HEK293 (cell line): ENCODE results near the gene CCM2.

Experiments used
- CTCF ChIA-PET: fragments of 350-600 bp; formaldehyde crosslinking; extraction: SDS; loops from one replicate; lab custom pipeline; 2021; ENCODE audit warnings: antibody characterized with exemption; lab: Yijun Ruan, JAX
- POLR2A ChIA-PET: fragments of 300-600 bp; formaldehyde crosslinking; extraction: SDS; loops from one replicate; lab custom pipeline; 2020; ENCODE audit warnings: antibody characterized with exemption, inconsistent platforms; lab: Yijun Ruan, JAX
- H3K27ac ChIP-seq: fragments of 200-500 bp; sonication (Bioruptor generic); 2 replicates; pipeline ENCODE4 v1.5.1; 2014; ENCODE audit warnings: low read depth, low read length, control low read depth, inconsistent platforms; ENCODE audit errors: extremely low read depth
- H3K36me3 ChIP-seq, 2 experiments: fragments of 200-500 bp in 1 of 2; sonication (Bioruptor generic) in 1 of 2; 1 replicate in 1 of 2; 2 replicates in 1 of 2; pipeline ENCODE4 v1.5.1; 2014 to 2017; ENCODE audit warnings: inconsistent platforms in 2 of 2, low read length in 2 of 2; ENCODE audit not compliant: control insufficient read depth in 2 of 2, insufficient read depth in 1 of 2
- H3K4me1 ChIP-seq: fragments of 200-500 bp; sonication (Bioruptor generic); 2 replicates; pipeline ENCODE4 v1.5.1; 2014; ENCODE audit warnings: mild to moderate bottlenecking, low read length, inconsistent platforms; ENCODE audit not compliant: control insufficient read depth, insufficient read depth
- H3K4me3 ChIP-seq: 2 replicates; pipeline ENCODE4 v1.5.1; 2011; ENCODE audit warnings: low read depth, mild to moderate bottlenecking, control low read depth, low read length, moderate library complexity
- H3K9me3 ChIP-seq: fragments of 200-500 bp; sonication (Bioruptor generic); 2 replicates; pipeline ENCODE4 v1.5.1; 2014; ENCODE audit warnings: low read depth, low read length, inconsistent platforms; ENCODE audit not compliant: control insufficient read depth, insufficient read depth
- CTCF ChIP-seq: fragments of 450-650 bp; formaldehyde crosslinking; IDR thresholded peaks from 2 replicates; pipeline ENCODE4 v1.5.1; 2016; ENCODE audit warnings: missing biosample characterization, missing genetic modification characterization
- EGR2 ChIP-seq: fragments of 450-650 bp; formaldehyde crosslinking; IDR thresholded peaks from 2 replicates; pipeline ENCODE4 v1.5.1; 2016; ENCODE audit warnings: low read depth, missing biosample characterization, missing genetic modification characterization
- MEIS1 ChIP-seq: sonication (generic); formaldehyde crosslinking; IDR thresholded peaks from 2 replicates; pipeline ENCODE4 v1.8.1; 2022; ENCODE audit warnings: missing genetic modification reagents, mild to moderate bottlenecking, borderline replicate concordance
- MYNN ChIP-seq: fragments of 450-650 bp; formaldehyde crosslinking; IDR thresholded peaks from 2 replicates; pipeline ENCODE4 v1.5.1; 2016; ENCODE audit warnings: missing biosample characterization, missing genetic modification characterization, borderline replicate concordance
- TCF7L2 ChIP-seq: IDR thresholded peaks from 2 replicates; pipeline ENCODE4 v1.6.1; 2011; ENCODE audit warnings: low read depth, mild to moderate bottlenecking, inconsistent platforms, low read length, moderate library complexity, borderline replicate concordance
- TRIM28 ChIP-seq: IDR thresholded peaks from 2 replicates; pipeline ENCODE4 v1.6.1; 2011; ENCODE audit warnings: low read length, control low read depth, borderline replicate concordance
- ZIC2 ChIP-seq: fragments of 450-650 bp; formaldehyde crosslinking; IDR thresholded peaks from 2 replicates; pipeline ENCODE4 v1.5.1; 2016; ENCODE audit warnings: missing biosample characterization, missing genetic modification characterization
- ZNF146 ChIP-seq: fragments of 450-650 bp; formaldehyde crosslinking; IDR thresholded peaks from 2 replicates; pipeline ENCODE4 v1.5.1; 2016; ENCODE audit warnings: missing biosample characterization, missing genetic modification characterization
- ZNF18 ChIP-seq: fragments of 450-650 bp; formaldehyde crosslinking; IDR thresholded peaks from 2 replicates; pipeline ENCODE4 v1.5.1; 2016; ENCODE audit warnings: missing biosample characterization, missing genetic modification characterization
- ZNF2 ChIP-seq: fragments of 450-650 bp; formaldehyde crosslinking; IDR thresholded peaks from 2 replicates; pipeline ENCODE4 v1.5.1; 2016; ENCODE audit warnings: missing biosample characterization, missing genetic modification characterization
- ZNF223 ChIP-seq: fragments of 450-650 bp; formaldehyde crosslinking; IDR thresholded peaks from 2 replicates; pipeline ENCODE4 v1.5.1; 2016; ENCODE audit warnings: missing biosample characterization, missing genetic modification characterization
- ZNF362 ChIP-seq: fragments of 450-650 bp; formaldehyde crosslinking; IDR thresholded peaks from 2 replicates; pipeline ENCODE4 v1.5.1; 2016; ENCODE audit warnings: missing biosample characterization, missing genetic modification characterization
- ZNF521 ChIP-seq: fragments of 450-650 bp; formaldehyde crosslinking; IDR thresholded peaks from 2 replicates; pipeline ENCODE4 v1.5.1; 2017; ENCODE audit warnings: missing biosample characterization, mild to moderate bottlenecking, missing genetic modification characterization
- ZNF623 ChIP-seq: fragments of 450-650 bp; formaldehyde crosslinking; IDR thresholded peaks from 2 replicates; pipeline ENCODE4 v1.5.1; 2016; ENCODE audit warnings: missing biosample characterization, missing genetic modification characterization
- ZNF692 ChIP-seq: fragments of 450-650 bp; formaldehyde crosslinking; IDR thresholded peaks from 2 replicates; pipeline ENCODE4 v1.5.1; 2016; ENCODE audit warnings: missing biosample characterization, missing genetic modification characterization
- ZSCAN30 ChIP-seq: fragments of 450-650 bp; IDR thresholded peaks from 2 replicates; pipeline ENCODE4 v1.5.1; 2018; ENCODE audit warnings: missing biosample characterization, mild to moderate bottlenecking, missing genetic modification characterization, moderate library complexity

The CCM2 gene

GRCh38 chr7:45020915-45021314 lies 20.9 kb downstream of the CCM2 start:
- no peak for TF ChIP-seq TCF7L2
- TF ChIP-seq ZNF2 (tag by site-specific recombination), result no peak
- TF ChIP-seq ZNF623 (tag by site-specific recombination), result no peak
- TF ChIP-seq ZNF223 (tag by site-specific recombination), result no peak
- no peak for TF ChIP-seq MEIS1 (CRISPR knock-in tag)
- no peak for TF ChIP-seq ZNF692 (tag by site-specific recombination)
- TF ChIP-seq CTCF (tag by site-specific recombination), result no peak
- no peak for TF ChIP-seq ZNF18 (tag by site-specific recombination)
- TF ChIP-seq ZNF146 (tag by site-specific recombination), result no peak
- TF ChIP-seq ZNF521 (tag by site-specific recombination), result no peak
- no peak for TF ChIP-seq ZNF362 (tag by site-specific recombination)
- no peak for TF ChIP-seq ZIC2
- TF ChIP-seq MYNN (tag by site-specific recombination), result no peak
- TF ChIP-seq ZSCAN30 (tag by site-specific recombination), result no peak
- POLR2A ChIA-PET, result no interaction called here
- H3K4me1 ChIP-seq, result no peaks in the 10 kb centered on the region
- H3K9me3 ChIP-seq, result no peaks in the 10 kb centered on the region
- H3K36me3 ChIP-seq, result no peaks in the 10 kb centered on the region; a peak in 1 of 3 replicates
- no peak overlapping the region for H3K4me3 ChIP-seq
- no peak overlapping the region for H3K27ac ChIP-seq
- CTCF ChIA-PET, result no interaction called here

- ChIA-PET CTCF (interaction anchor here (0.7 kb wide), 1 partner anchor 31 kb away, joined by 3 read pairs; no protein-coding TSS in a partner anchor), POLR2A (interaction anchor here (0.7 kb wide), 1 partner anchor 90 kb away, joined by 3 read pairs; the partner anchor contains the start of gene TBRG4)
- no peak for TF ChIP-seq TRIM28
- 0 out of 2 replicates have a peak, but pooled peaks have one; percentile 17 for TF ChIP-seq EGR2
- no peaks in the 10 kb centered on the region for H3K4me1 ChIP-seq
- no peak overlapping the region for H3K4me3 ChIP-seq
- H3K36me3 ChIP-seq, result no peaks in the 10 kb centered on the region; a peak in 1 of 3 replicates
- no peaks in the 10 kb centered on the region for H3K9me3 ChIP-seq
- no peak overlapping the region for H3K27ac ChIP-seq
Observed at GRCh38 chr7:45021604-45022296, 21.7 kb downstream of the CCM2 start.
